Thyroid gland (tissue), 4 donors: ENCODE results near the gene GARIN5A.

Experiments
- CTCF ChIP-seq, 6 experiments: fragments of 200-600 bp in 3 of 6; fragments of 450-650 bp in 3 of 6; sonication (generic) in 3 of 6; IDR thresholded peaks; one replicate each; pipeline ENCODE4 v1.5.1; 2016 to 2019; ENCODE audit warnings: antibody characterized with exemption in 6 of 6, mild to moderate bottlenecking in 2 of 6, inconsistent platforms in 1 of 6, moderate library complexity in 1 of 6
- POLR2A ChIP-seq, 2 donors: fragments of 450-650 bp; IDR thresholded peaks; one replicate each; pipeline ENCODE4 v1.6.1; 2017; ENCODE audit warnings: antibody characterized with exemption in 2 of 2, mild to moderate bottlenecking in 2 of 2, moderate library complexity in 1 of 2

- no peak for TF ChIP-seq CTCF (IDR thresholded peaks at IDR 0.05)
- TF ChIP-seq POLR2A (IDR thresholded peaks at IDR 0.05) = no peak
Observed at GRCh38 chr19:50423279-50424113, 53.2 kb downstream of the GARIN5A start.
